B cell (primary cell): ENCODE measurements around the gene LENG9. TPM values are rescaled to one million over a fixed set of nuclear protein-coding genes. Genes with fewer than 3 reads are reported as not detected.

Experiments
- ATAC-seq: fragments of 200-7000 bp; cut with Tn5 transposase; one replicate; pipeline ENCODE4 v1.10.0; 2021; ENCODE audit warnings: low read depth, mild to moderate bottlenecking, moderate number of reproducible peaks, moderate library complexity
- CTCF ChIA-PET: fragments of 350-600 bp; sonication (Branson Sonifier 250); formaldehyde crosslinking; loops from one replicate; lab custom pipeline; 2021; ENCODE audit warnings: antibody characterized with exemption, inconsistent platforms; lab: Charles Lee
- POLR2A ChIA-PET: fragments of 350-600 bp; sonication (Branson Sonifier 250); formaldehyde crosslinking; loops from one replicate; lab custom pipeline; 2021; ENCODE audit warnings: antibody characterized with exemption; lab: Charles Lee
- DNase-seq: peaks from one replicate; pipeline ENCODE4 v3.0.0; 2013
- H2AFZ ChIP-seq: 2 replicates; pipeline ENCODE4 v1.6.1; 2012; ENCODE audit warnings: mild to moderate bottlenecking, low read depth, low read length; ENCODE audit not compliant: insufficient read depth, poor library complexity, severe bottlenecking
- H3K27ac ChIP-seq, 2 donors: 1 replicate in 1 of 2; 2 replicates in 1 of 2; pipeline ENCODE4 v1.5.1; 2012 to 2013; ENCODE audit warnings: low read length in 2 of 2, mild to moderate bottlenecking in 2 of 2, moderate library complexity in 1 of 2
- H3K27me3 ChIP-seq, 4 experiments: fragments of 200-600 bp in 1 of 4; sonication (generic) in 1 of 4; replicated peaks in 1 of 4; 1 replicate in 2 of 4; 2 replicates in 2 of 4; pipeline versions ENCODE4 v1.6.1 to v1.7.0; 2013 to 2016; ENCODE audit warnings: low read length in 3 of 4, mild to moderate bottlenecking in 2 of 4, mixed read lengths in 1 of 4, moderate library complexity in 1 of 4; ENCODE audit not compliant: insufficient read depth in 4 of 4, control insufficient read depth in 3 of 4; ENCODE audit errors: control extremely low read depth in 1 of 4
- H3K36me3 ChIP-seq, 2 experiments: replicated peaks in 1 of 2; 1 replicate in 1 of 2; 2 replicates in 1 of 2; pipeline versions ENCODE4 v1.6.1 to v1.7.1; 2013; ENCODE audit warnings: low read length in 1 of 2; ENCODE audit not compliant: insufficient read depth in 2 of 2, control insufficient read depth in 1 of 2; ENCODE audit errors: control extremely low read depth in 1 of 2, extremely low read depth in 1 of 2
- H3K4me1 ChIP-seq, 2 donors: fragments of 200-600 bp in 1 of 2; sonication (generic) in 1 of 2; 1 replicate in 1 of 2; 2 replicates in 1 of 2; pipeline versions ENCODE4 v1.5.1 to v1.6.1; 2013 to 2017; ENCODE audit warnings: low read length in 2 of 2; ENCODE audit not compliant: control insufficient read depth in 2 of 2, insufficient read depth in 2 of 2
- H3K4me2 ChIP-seq: replicated peaks from 2 replicates; pipeline ENCODE3; 2012; ENCODE audit warnings: mild to moderate bottlenecking, low read depth, low read length; ENCODE audit not compliant: poor library complexity, severe bottlenecking
- H3K4me3 ChIP-seq, 5 experiments: fragments of 200-600 bp in 1 of 5; sonication (generic) in 1 of 5; 1 replicate in 3 of 5; 2 replicates in 2 of 5; pipeline versions ENCODE4 v1.5.1 to v1.7.0; 2011 to 2016; ENCODE audit warnings: low read length in 4 of 5, mild to moderate bottlenecking in 4 of 5, low read depth in 2 of 5, control low read depth in 1 of 5, moderate library complexity in 1 of 5; ENCODE audit not compliant: insufficient read depth in 1 of 5; ENCODE audit errors: control extremely low read depth in 1 of 5, extremely low read depth in 1 of 5
- H3K79me2 ChIP-seq: fragments of 200-600 bp; sonication (generic); one replicate; pipeline ENCODE4 v1.6.0; 2016; ENCODE audit warnings: low read length; ENCODE audit not compliant: control insufficient read depth, insufficient read depth
- H3K9ac ChIP-seq: fragments of 200-600 bp; sonication (generic); 2 replicates; pipeline ENCODE4 v1.6.1; 2017; ENCODE audit warnings: mild to moderate bottlenecking, low read length, moderate library complexity
- H3K9me3 ChIP-seq, 3 donors: one replicate each; pipeline versions ENCODE4 v1.6.1 to v1.7.1; 2013; ENCODE audit warnings: low read length in 2 of 3; ENCODE audit not compliant: control insufficient read depth in 2 of 3, insufficient read depth in 1 of 3; ENCODE audit errors: control extremely low read depth in 1 of 3
- H4K20me1 ChIP-seq: 2 replicates; pipeline ENCODE4 v1.6.0; 2012; ENCODE audit warnings: mild to moderate bottlenecking, low read length; ENCODE audit not compliant: insufficient read depth, control insufficient read depth, poor library complexity, severe bottlenecking
- H3K27ac Mint-ChIP-seq: one replicate; pipeline ENCODE4 v1.8.0; 2021; ENCODE audit warnings: mixed read lengths
- H3K27me3 Mint-ChIP-seq: one replicate; pipeline ENCODE4 v1.8.0; 2021; ENCODE audit warnings: mixed read lengths
- H3K4me1 Mint-ChIP-seq: one replicate; pipeline ENCODE4 v1.8.0; 2021; ENCODE audit warnings: mixed read lengths
- H3K4me3 Mint-ChIP-seq: one replicate; pipeline ENCODE4 v1.8.0; 2021; ENCODE audit warnings: mixed read lengths
- H3K9me3 Mint-ChIP-seq: one replicate; pipeline ENCODE4 v1.8.0; 2022; ENCODE audit warnings: mixed read lengths; ENCODE audit not compliant: insufficient read depth
- EZH2 ChIP-seq: IDR thresholded peaks from 2 replicates; pipeline ENCODE4 v1.6.1; 2012; ENCODE audit warnings: borderline replicate concordance, low read depth, mild to moderate bottlenecking, moderate library complexity, low read length; ENCODE audit not compliant: insufficient read depth, poor library complexity, severe bottlenecking
- WGBS: methylation state at CpG from one replicate; pipeline ENCODE4 v1.1.5; 2013; ENCODE audit warnings: missing lambda C conversion rate; ENCODE audit not compliant: insufficient coverage; 5-methylcytosine and 5-hydroxymethylcytosine counted together
- intact Hi-C: fragments of 100-400 bp; cut with micrococcal nuclease; formaldehyde crosslinking; loops from one replicate; pipeline ENCODE4 v1.10.0; 2022
- polyA plus RNA-seq: library from polyadenylated mRNA; depleted of rRNA; stranded (reverse); fragments of >200 nt; gene quantifications from 2 replicates; pipeline ENCODE4 v1.2.3, GENCODE V29; 2012
- total RNA-seq, 2 donors: library from RNA; stranded (reverse); fragments of 120-200 nt in 1 of 2; gene quantifications; 1 replicate in 1 of 2; 2 replicates in 1 of 2; pipeline versions ENCODE4 v1.2.3 to v1.2.4, GENCODE V29; 2013 to 2022
- TF ChIP-seq, protein P1 (sequence below): fragments of 200-600 bp; IDR thresholded peaks from one replicate; pipeline ENCODE4 v1.8.0; 2022; ENCODE audit warnings: antibody characterized with exemption, mild to moderate bottlenecking

Gene LENG9
- total and polyA plus RNA-seq, 2 donors (not counting 1 experiment from before 2014, with no cell fraction given): 4.6 to 6.6 TPM

DNA sequence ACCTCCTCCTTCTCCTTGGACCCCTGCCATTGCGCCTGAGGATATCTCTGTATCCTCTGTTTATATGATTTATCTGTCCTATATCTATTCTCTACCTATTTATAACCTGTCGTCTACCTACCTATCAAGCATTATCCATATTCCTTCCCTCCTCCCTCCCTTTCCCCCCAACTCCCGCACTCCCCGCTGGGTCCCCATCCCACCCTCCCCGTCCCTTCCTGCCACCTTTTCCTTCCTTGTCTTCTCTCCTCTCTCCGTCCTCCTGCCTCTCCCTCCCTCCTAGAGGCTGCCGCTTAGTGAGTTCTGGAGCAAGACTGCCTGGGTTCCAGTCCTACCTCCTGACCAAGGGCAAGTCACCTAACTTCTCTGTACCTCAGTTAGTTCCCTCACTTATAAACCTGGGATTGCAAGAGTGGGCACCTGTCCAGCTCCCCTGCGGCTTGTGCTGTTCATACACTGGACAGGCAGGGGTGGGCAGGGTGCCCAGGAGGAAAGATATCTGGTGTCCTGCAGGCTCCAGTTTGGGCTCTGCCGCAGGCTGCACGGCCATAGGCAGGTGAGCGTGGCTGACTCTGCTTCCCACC lies 32.2 kb downstream of the LENG9 start:
- H3K27ac Mint-ChIP-seq: peak overlapping the region; percentile 15
- Histone ChIP-seq H3K9me3 (peaks cover 0 to 3% (median 0%) of the 10 kb centered on the region in 3 donors), H2AFZ (no peak overlapping the region), H3K27me3 (peaks cover 0 to 29% (median 10%) of the 10 kb centered on the region in 4 experiments), H3K4me2 (peak overlapping the region; percentile 62), H3K4me1 (peaks cover 14 to 22% of the 10 kb centered on the region in 2 donors), H3K27ac (no peak overlapping the region), H3K36me3 (no peaks in the 10 kb centered on the region), H3K9ac (no peak overlapping the region), H3K4me3 (no peak overlapping the region), H3K79me2 (peaks cover 9% of the 10 kb centered on the region), H4K20me1 (peaks cover 7% of the 10 kb centered on the region)
- ChIA-PET POLR2A (interaction anchor here (1.4 kb wide), 1 partner anchor 18 kb away, joined by 7 read pairs; the partner anchor contains the start of gene LENG8), CTCF (interaction anchor here (1.4 kb wide), 1 partner anchor 166 kb away, joined by 3 read pairs; no protein-coding TSS in a partner anchor)
- H3K27me3 Mint-ChIP-seq: peaks cover 17% of the 10 kb centered on the region
- H3K9me3 Mint-ChIP-seq: no peaks in the 10 kb centered on the region
- 54% methylated on average over 9 of the region's 11 CpGs for WGBS
- no peak for ATAC-seq
- no peak for DNase-seq
- TF ChIP-seq EZH2: no peak
- TF ChIP-seq, protein P1, sequence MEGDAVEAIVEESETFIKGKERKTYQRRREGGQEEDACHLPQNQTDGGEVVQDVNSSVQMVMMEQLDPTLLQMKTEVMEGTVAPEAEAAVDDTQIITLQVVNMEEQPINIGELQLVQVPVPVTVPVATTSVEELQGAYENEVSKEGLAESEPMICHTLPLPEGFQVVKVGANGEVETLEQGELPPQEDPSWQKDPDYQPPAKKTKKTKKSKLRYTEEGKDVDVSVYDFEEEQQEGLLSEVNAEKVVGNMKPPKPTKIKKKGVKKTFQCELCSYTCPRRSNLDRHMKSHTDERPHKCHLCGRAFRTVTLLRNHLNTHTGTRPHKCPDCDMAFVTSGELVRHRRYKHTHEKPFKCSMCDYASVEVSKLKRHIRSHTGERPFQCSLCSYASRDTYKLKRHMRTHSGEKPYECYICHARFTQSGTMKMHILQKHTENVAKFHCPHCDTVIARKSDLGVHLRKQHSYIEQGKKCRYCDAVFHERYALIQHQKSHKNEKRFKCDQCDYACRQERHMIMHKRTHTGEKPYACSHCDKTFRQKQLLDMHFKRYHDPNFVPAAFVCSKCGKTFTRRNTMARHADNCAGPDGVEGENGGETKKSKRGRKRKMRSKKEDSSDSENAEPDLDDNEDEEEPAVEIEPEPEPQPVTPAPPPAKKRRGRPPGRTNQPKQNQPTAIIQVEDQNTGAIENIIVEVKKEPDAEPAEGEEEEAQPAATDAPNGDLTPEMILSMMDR: no peak
- intact Hi-C loops: no loop called here
- peaks cover 10% of the 10 kb centered on the region for H3K4me1 Mint-ChIP-seq
- peak overlapping the region; percentile 67 for H3K4me3 Mint-ChIP-seq
